GM12872 (cell line): ENCODE measurements around the gene PCSK6.

Experiments used
- CTCF ChIP-seq: IDR thresholded peaks from 3 replicates; pipeline ENCODE4 v1.5.1; 2011; ENCODE audit warnings: low read depth, mild to moderate bottlenecking, low read length, moderate library complexity; ENCODE audit not compliant: insufficient read depth

The PCSK6 gene

GRCh38 chr15:101459579-101460300 is 29.8 kb downstream of the PCSK6 start:
- no peak for TF ChIP-seq CTCF

GRCh38 chr15:101458908-101459578 is 30.5 kb downstream of the PCSK6 start:
- no peak for TF ChIP-seq CTCF

- TF ChIP-seq CTCF, result no peak
These were observed 31.2 kb downstream of the PCSK6 start for GRCh38 chr15:101458158-101458900.

GRCh38 chr15:101457696-101458095 is 31.8 kb downstream of the PCSK6 start:
- no peak for TF ChIP-seq CTCF

GRCh38 chr15:101456057-101456739 is 33.3 kb downstream of the PCSK6 start:
- no peak for TF ChIP-seq CTCF

- TF ChIP-seq CTCF, result no peak
These were observed 34.0 kb downstream of the PCSK6 start for GRCh38 chr15:101455291-101456025.

GRCh38 chr15:101454365-101454764 is 35.1 kb downstream of the PCSK6 start:
- TF ChIP-seq CTCF, result no peak
